ENCODE results near the gene SLC26A1. TPM values are rescaled to one million over a fixed set of nuclear protein-coding genes. Genes with fewer than 3 reads are reported as not detected.

The SLC26A1 gene
- total RNA-seq, 1 experiment from 2014 or later = 0.22 TPM

GRCh38 chr4:1033840-1034551 is 40.8 kb upstream of the SLC26A1 start:
- H2AFZ ChIP-seq (ENCODE audit: low read depth, low read length, poor library complexity, severe bottlenecking) = no peak overlapping the region
- ChIA-PET POLR2A (interaction anchor here (0.6 kb wide), 1 partner anchor 9 kb away, joined by 4 read pairs; no protein-coding TSS in a partner anchor), RAD21 (ENCODE audit: low non-redundant PET in 1 of 2, low total read pairs in 2 of 2, uncharacterized antibody in 2 of 2, unreplicated experiment in 2 of 2) (no interaction called here), CTCF (no interaction called here)
- no peak for ATAC-seq
- no peak overlapping the region for H3K27ac ChIP-seq (ENCODE audit: low read depth, low read length)
- peaks cover 16 to 29% of the 10 kb centered on the region in 2 experiments for H3K4me1 ChIP-seq (ENCODE audit: control insufficient read depth in 1 of 2, insufficient read depth in 2 of 2, low read length in 2 of 2)
- intact Hi-C loops (cut with micrococcal nuclease) = no loop called here
- no peaks in the 10 kb centered on the region for H3K79me2 ChIP-seq (ENCODE audit: insufficient read depth, low read length)
- no peak for TF ChIP-seq FOSL1 (IDR thresholded peaks at IDR 0.05; ENCODE audit: low read depth)
- TF ChIP-seq REST (IDR thresholded peaks at IDR 0.05; ENCODE audit: low read depth) = no peak
- no peaks in the 10 kb centered on the region for H3K9me3 ChIP-seq (ENCODE audit: control insufficient read depth in 1 of 2, insufficient read depth in 1 of 2, low read depth in 1 of 2, low read length in 2 of 2)
- H4K20me1 ChIP-seq (ENCODE audit: insufficient read depth) = no peaks in the 10 kb centered on the region
- H3K9me2 ChIP-seq (ENCODE audit: insufficient read depth) = no peaks in the 10 kb centered on the region
- H3K9ac ChIP-seq (ENCODE audit: low read length) = no peak overlapping the region
- no peak for DNase-seq (ENCODE audit: low read depth, low spot score)
- H3K27me3 ChIP-seq (ENCODE audit: insufficient read depth, low read length) = no peaks in the 10 kb centered on the region
- H3K4me2 ChIP-seq (ENCODE audit: low read length) = no peak overlapping the region
- BruUV-seq (replicated peaks) = no TSS peak
- H3K4me3 ChIP-seq (replicated peaks in 1 of 2; ENCODE audit: low read depth in 1 of 2, low read length in 2 of 2) = no peak overlapping the region
- no peaks in the 10 kb centered on the region for H3K36me3 ChIP-seq (ENCODE audit: control insufficient read depth in 1 of 2, insufficient read depth in 2 of 2, low read length in 2 of 2)

- ChIA-PET POLR2A (no interaction called here), RAD21 (ENCODE audit: low non-redundant PET in 1 of 2, low total read pairs in 2 of 2, uncharacterized antibody in 2 of 2, unreplicated experiment in 2 of 2) (no interaction called here), CTCF (no interaction called here)
- TF ChIP-seq TCF7L2 (IDR thresholded peaks at IDR 0.05; ENCODE audit: borderline replicate concordance, extremely low read depth, insufficient read depth, insufficient read length) (no peak), SP1 (IDR thresholded peaks at IDR 0.05; ENCODE audit: low read depth) (no peak), ZNF274 (IDR thresholded peaks at IDR 0.05; ENCODE audit: low read depth, low read length) (no peak), YY1 (IDR thresholded peaks at IDR 0.05; ENCODE audit: extremely low read depth, insufficient replicate concordance, low read depth, low read length) (no peak)
- Histone ChIP-seq H2AFZ (ENCODE audit: low read depth, low read length, poor library complexity, severe bottlenecking) (no peak overlapping the region), H3K9me3 (ENCODE audit: control insufficient read depth in 1 of 2, insufficient read depth in 1 of 2, low read depth in 1 of 2, low read length in 2 of 2) (no peaks in the 10 kb centered on the region), H3K4me1 (ENCODE audit: control insufficient read depth in 1 of 2, insufficient read depth in 2 of 2, low read length in 2 of 2) (peaks cover 14 to 20% of the 10 kb centered on the region in 2 experiments; a peak in 3 of 4 replicates), H4K20me1 (ENCODE audit: insufficient read depth) (no peaks in the 10 kb centered on the region), H3K4me3 (replicated peaks in 1 of 2; ENCODE audit: low read depth in 1 of 2, low read length in 2 of 2) (no peak overlapping the region), H3K27me3 (ENCODE audit: insufficient read depth, low read length) (no peaks in the 10 kb centered on the region), H3K9ac (ENCODE audit: low read length) (no peak overlapping the region), H3K36me3 (ENCODE audit: control insufficient read depth in 1 of 2, insufficient read depth in 2 of 2, low read length in 2 of 2) (no peaks in the 10 kb centered on the region), H3K27ac (ENCODE audit: low read depth, low read length) (no peak overlapping the region), H3K9me2 (ENCODE audit: insufficient read depth) (no peaks in the 10 kb centered on the region), H3K4me2 (ENCODE audit: low read length) (no peak overlapping the region), H3K79me2 (ENCODE audit: insufficient read depth, low read length) (no peaks in the 10 kb centered on the region)
- no TSS peak for BruUV-seq (replicated peaks)
- intact Hi-C loops (cut with micrococcal nuclease) = no loop called here
- DNase-seq (ENCODE audit: low read depth, low spot score) = no peak
- no peak for ATAC-seq
These were observed 39.7 kb upstream of the SLC26A1 start for GRCh38 chr4:1032861-1033260.
